ENCODE data around the gene ARL1. TPM values are rescaled to one million over a fixed set of nuclear protein-coding genes. Genes with fewer than 3 reads are reported as not detected.

Gene ARL1
- total and polyA plus RNA-seq, 2 of the 8 experiments (the other 6 are each of a cell fraction or from before 2014, with no cell fraction given), result 28.9 to 75.2 TPM

GRCh38 chr12:101415228-101415627, 7.7 kb upstream of the ARL1 start:
- H3K79me2 ChIP-seq (ENCODE audit: control insufficient read depth in 1 of 2, insufficient read depth in 2 of 2, low read length in 2 of 2), result no peaks in the 10 kb centered on the region
- H3K4me2 ChIP-seq (ENCODE audit: insufficient read depth in 1 of 2, low read depth in 2 of 2, low read length in 2 of 2), result no peak overlapping the region
- no peaks in the 10 kb centered on the region for H4K20me1 ChIP-seq (replicated peaks in 1 of 2; ENCODE audit: control insufficient read depth in 1 of 2, insufficient read depth in 2 of 2, low read length in 2 of 2)
- no peak overlapping the region for H3K4me3 ChIP-seq (ENCODE audit: extremely low read depth in 1 of 4, insufficient read depth in 2 of 4, low read depth in 3 of 4, low read length in 4 of 4)
- no peak overlapping the region for H3K27ac ChIP-seq (ENCODE audit: low read depth, low read length)
- H3K79me1 ChIP-seq (ENCODE audit: low read depth, low read length), result no peaks in the 10 kb centered on the region
- FAIRE-seq, result no peak
- H2BK20ac ChIP-seq (ENCODE audit: low read length), result no peak overlapping the region
- TF ChIP-seq JUN (IDR thresholded peaks at IDR 0.05; ENCODE audit: low read depth, low read length), result no peak
- no peak for TF ChIP-seq CBX8 (IDR thresholded peaks at IDR 0.05; ENCODE audit: borderline replicate concordance, low read depth, low read length)
- TF ChIP-seq NANOG (IDR thresholded peaks at IDR 0.05; ENCODE audit: insufficient read depth, low read depth, low read length, poor library complexity, severe bottlenecking), result no peak
- no peak for TF ChIP-seq TAF7 (optimal IDR thresholded peaks at IDR 0.05; ENCODE audit: borderline replicate concordance, low read depth, low read length)
- no peak for TF ChIP-seq RXRA (IDR thresholded peaks at IDR 0.05; ENCODE audit: insufficient read depth, low read depth, low read length)
- no peak for TF ChIP-seq EZH2 (IDR thresholded peaks at IDR 0.05; ENCODE audit: low read depth, low read length, severe bottlenecking)
- no peak for TF ChIP-seq KDM4A (IDR thresholded peaks at IDR 0.05; ENCODE audit: low read depth, low read length, severe bottlenecking)
- no peak for TF ChIP-seq BRCA1 (IDR thresholded peaks at IDR 0.05; ENCODE audit: low read depth, low read length)
- TF ChIP-seq SIX5 (IDR thresholded peaks at IDR 0.05; ENCODE audit: low read depth, low read length), result no peak
- TF ChIP-seq CTBP2 (IDR thresholded peaks at IDR 0.05; ENCODE audit: borderline replicate concordance, insufficient read depth, insufficient read length, low read length), result no peak
- no peak overlapping the region for H3K14ac ChIP-seq (ENCODE audit: insufficient read length)
- POLR2A ChIA-PET (ENCODE audit: partially characterized antibody), result no interaction called here
- no peak overlapping the region for H3K23ac ChIP-seq (ENCODE audit: insufficient read length)
- H3K36me3 ChIP-seq (ENCODE audit: control insufficient read depth in 2 of 4, insufficient read depth in 4 of 4, low read length in 3 of 4), result no peaks in the 10 kb centered on the region
- no peak overlapping the region for H3K18ac ChIP-seq (ENCODE audit: extremely low read depth, low read length)
- no peaks in the 10 kb centered on the region for H3K27me3 ChIP-seq (replicated peaks in 1 of 4; ENCODE audit: control insufficient read depth in 3 of 4, extremely low read depth in 1 of 4, insufficient read depth in 3 of 4, low read length in 3 of 4)
- H3K4me1 ChIP-seq (replicated peaks in 1 of 4; ENCODE audit: control insufficient read depth in 3 of 4, insufficient read depth in 4 of 4, low read length in 3 of 4), result no peaks in the 10 kb centered on the region
- no peak overlapping the region for H4K5ac ChIP-seq (ENCODE audit: insufficient read length, low read depth, low read length)
- no peak overlapping the region for H2AFZ ChIP-seq (ENCODE audit: low read length)
- 93% methylated on average over 1 of the region's 1 CpG; no CpG with 5 or more reads in 1 of the 2 experiments for WGBS, 2 experiments (ENCODE audit: extremely low coverage in 1 of 2, insufficient coverage in 1 of 2, insufficient read length in 1 of 2, insufficient replicate concordance in 2 of 2, low coverage in 1 of 2, low lambda C conversion rate in 2 of 2, missing lambda C conversion rate in 1 of 2)
- no peak overlapping the region for H2BK5ac ChIP-seq (ENCODE audit: low read depth, low read length)
- DNase-seq (ENCODE audit: low read depth in 1 of 2, low spot score in 2 of 2), result no peak
- H2BK15ac ChIP-seq (ENCODE audit: low read length), result no peak overlapping the region
- H3K9me3 ChIP-seq (ENCODE audit: insufficient read depth in 2 of 2, low read depth in 1 of 2, low read length in 1 of 2), result no peaks in the 10 kb centered on the region
- no peak overlapping the region for H4K8ac ChIP-seq (ENCODE audit: extremely low read depth, insufficient read depth, low read length)
- no peak overlapping the region for H4K91ac ChIP-seq (replicated peaks; ENCODE audit: insufficient read length, low read length)
- no peaks in the 10 kb centered on the region for H3K23me2 ChIP-seq (ENCODE audit: low read depth, low read length)
- CTCF ChIA-PET (ENCODE audit: partially characterized antibody), result interaction anchor here (0.7 to 1.0 kb wide), 8 partner anchors 11 to 428 kb away, joined by 3 to 7 read pairs (median 3); no protein-coding TSS in a partner anchor
- no peak overlapping the region for H3K56ac ChIP-seq (replicated peaks; ENCODE audit: insufficient read length, low read depth, low read length)
- no peak overlapping the region for H3K9ac ChIP-seq (replicated peaks in 1 of 4; ENCODE audit: extremely low read depth in 1 of 4, low read depth in 3 of 4, low read length in 3 of 4)
- H2AK5ac ChIP-seq (ENCODE audit: low read depth, low read length), result no peak overlapping the region
- no peak overlapping the region for H3K4ac ChIP-seq (replicated peaks; ENCODE audit: insufficient read length, low read depth, low read length)
- no peak overlapping the region for H2BK120ac ChIP-seq (replicated peaks; ENCODE audit: low read depth, low read length)
- no peak overlapping the region for H2BK12ac ChIP-seq (ENCODE audit: low read depth, low read length)
